Hepatocyte (in vitro differentiated cells): ENCODE data around the gene TMED10. TPM values are rescaled to one million over a fixed set of nuclear protein-coding genes. Genes with fewer than 3 reads are reported as not detected.
"Not testable (repeated sequence)": the region's sequence is repeated elsewhere in the genome, so short reads cannot be mapped to it uniquely, and the experiment has no call there.

Experiments
- DNase-seq: peaks from one replicate; pipeline ENCODE4 v3.0.0-alpha.2; 2016; ENCODE audit warnings: low spot score
- H2AFZ ChIP-seq: fragments of 200-600 bp; sonication (generic); 2 replicates; pipeline ENCODE4 v1.6.0; 2016; ENCODE audit warnings: antibody characterized with exemption, mild to moderate bottlenecking
- H3K27ac ChIP-seq: fragments of 200-600 bp; sonication (generic); 2 replicates; pipeline ENCODE4 v1.5.1; 2016; ENCODE audit warnings: mild to moderate bottlenecking
- H3K27me3 ChIP-seq: fragments of 200-600 bp; sonication (generic); 2 replicates; pipeline ENCODE4 v1.6.1; 2016
- H3K36me3 ChIP-seq: fragments of 200-600 bp; sonication (generic); replicated peaks from 2 replicates; pipeline ENCODE4 v1.5.1; 2016; ENCODE audit warnings: low read depth; ENCODE audit not compliant: insufficient read depth
- H3K4me1 ChIP-seq: fragments of 200-600 bp; sonication (generic); 2 replicates; pipeline ENCODE4 v1.5.1; 2016; ENCODE audit warnings: mild to moderate bottlenecking, moderate library complexity; ENCODE audit not compliant: insufficient read depth
- H3K4me2 ChIP-seq: fragments of 200-600 bp; sonication (generic); 2 replicates; pipeline ENCODE4 v1.6.0; 2016
- H3K4me3 ChIP-seq: fragments of 200-600 bp; sonication (generic); 2 replicates; pipeline ENCODE4 v1.5.1; 2016; ENCODE audit warnings: mild to moderate bottlenecking
- H3K79me2 ChIP-seq: fragments of 200-600 bp; sonication (generic); 2 replicates; pipeline ENCODE4 v1.6.0; 2017; ENCODE audit warnings: mild to moderate bottlenecking
- H3K9me2 ChIP-seq: fragments of 200-600 bp; sonication (generic); replicated peaks from 2 replicates; pipeline ENCODE4 v1.6.0; 2017; ENCODE audit warnings: mild to moderate bottlenecking; ENCODE audit not compliant: insufficient read depth
- H3K9me3 ChIP-seq: fragments of 200-600 bp; sonication (generic); 2 replicates; pipeline ENCODE4 v1.5.1; 2016; ENCODE audit warnings: low read depth, mild to moderate bottlenecking
- H4K20me1 ChIP-seq: fragments of 200-600 bp; sonication (generic); 2 replicates; pipeline ENCODE4 v1.6.0; 2016; ENCODE audit warnings: mild to moderate bottlenecking; ENCODE audit not compliant: insufficient read depth, poor library complexity, severe bottlenecking
- CTCF ChIP-seq: fragments of 200-600 bp; sonication (generic); IDR thresholded peaks from 2 replicates; pipeline ENCODE4 v1.5.1; 2016; ENCODE audit warnings: antibody characterized with exemption, mild to moderate bottlenecking; ENCODE audit not compliant: poor library complexity
- EZH2 ChIP-seq: fragments of 200-600 bp; sonication (generic); IDR thresholded peaks from 2 replicates; pipeline ENCODE4 v1.6.1; 2016; ENCODE audit warnings: antibody characterized with exemption, mild to moderate bottlenecking, borderline replicate concordance
- EZH2phosphoT487 ChIP-seq: fragments of 200-600 bp; sonication (generic); IDR thresholded peaks from one replicate; pipeline ENCODE4 v1.6.1; 2018; ENCODE audit warnings: antibody characterized with exemption, mild to moderate bottlenecking, low read depth, moderate library complexity; ENCODE audit not compliant: unreplicated experiment, severe bottlenecking
- WGBS: methylation state at CpG from one replicate; pipeline ENCODE4 v1.1.6; 2016; ENCODE audit warnings: low lambda C conversion rate; ENCODE audit errors: missing lambda C conversion rate; 5-methylcytosine and 5-hydroxymethylcytosine counted together
- polyA plus RNA-seq: library from polyadenylated mRNA; unstranded; fragments of >200 nt; fragmentation: Nextera tagmentation; extraction: Ambion mirVana; gene quantifications from 2 replicates; pipeline ENCODE4 v1.2.1, GENCODE V29; 2016
- total RNA-seq: library from RNA; depleted of rRNA; stranded (reverse); fragments of >200 nt; gene quantifications from 2 replicates; pipeline ENCODE4 v1.2.3, GENCODE V29; 2014

Gene TMED10
- total and polyA plus RNA-seq, 2 experiments from 2014 or later = 375 to 390 TPM

GRCh38 chr14:75184492-75184891 lies 8.1 kb upstream of the TMED10 start:
- H3K4me1 ChIP-seq = peaks cover 13% of the 10 kb centered on the region
- H3K9me3 ChIP-seq = no peaks in the 10 kb centered on the region
- no peaks in the 10 kb centered on the region for H3K79me2 ChIP-seq
- no peaks in the 10 kb centered on the region for H3K27me3 ChIP-seq
- peak overlapping the region; percentile 9 for H3K27ac ChIP-seq
- no peaks in the 10 kb centered on the region for H3K9me2 ChIP-seq
- 77% methylated on average over 3 of the region's 3 CpGs for WGBS
- no peak overlapping the region for H3K4me3 ChIP-seq
- no peak overlapping the region for H3K4me2 ChIP-seq
- DNase-seq = no peak
- no peaks in the 10 kb centered on the region for H4K20me1 ChIP-seq
- H3K36me3 ChIP-seq = no peaks in the 10 kb centered on the region
- TF ChIP-seq EZH2 = no peak
- no peak for TF ChIP-seq CTCF
- no peak for TF ChIP-seq EZH2phosphoT487
- H2AFZ ChIP-seq = no peak overlapping the region

DNA sequence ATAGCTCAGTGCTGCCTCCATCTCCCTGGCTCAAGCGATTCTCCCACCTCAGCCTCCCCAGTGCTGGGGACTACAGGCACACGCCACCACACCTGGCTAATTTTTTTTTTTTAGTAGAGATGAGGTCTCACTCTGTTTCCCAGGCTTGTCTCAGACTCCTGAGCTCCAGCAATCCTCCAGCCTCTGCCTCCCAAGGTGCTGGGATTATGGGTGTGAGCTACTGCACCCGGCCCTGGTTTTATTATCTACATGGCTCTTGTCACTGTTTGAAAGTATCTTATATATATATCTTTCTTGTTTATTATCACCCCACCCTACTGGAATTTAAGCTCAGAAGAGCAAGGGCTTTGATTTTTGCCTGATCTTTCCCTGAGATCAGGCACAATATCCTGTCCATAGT lies 7.6 kb upstream of the TMED10 start:
- H3K9me3 ChIP-seq = no peaks in the 10 kb centered on the region
- WGBS = 75% methylated on average over 3 of the region's 3 CpGs
- H3K27ac ChIP-seq = no peak overlapping the region
- no peak overlapping the region for H3K4me3 ChIP-seq
- no peaks in the 10 kb centered on the region for H3K9me2 ChIP-seq
- no peak for DNase-seq
- H3K4me2 ChIP-seq = no peak overlapping the region
- peaks cover 13% of the 10 kb centered on the region for H3K4me1 ChIP-seq
- no peaks in the 10 kb centered on the region for H3K79me2 ChIP-seq
- TF ChIP-seq CTCF (no peak), EZH2 (no peak), EZH2phosphoT487 (no peak)
- no peaks in the 10 kb centered on the region for H4K20me1 ChIP-seq
- H3K27me3 ChIP-seq = no peaks in the 10 kb centered on the region
- H2AFZ ChIP-seq = no peak overlapping the region
- H3K36me3 ChIP-seq = no peaks in the 10 kb centered on the region

DNA sequence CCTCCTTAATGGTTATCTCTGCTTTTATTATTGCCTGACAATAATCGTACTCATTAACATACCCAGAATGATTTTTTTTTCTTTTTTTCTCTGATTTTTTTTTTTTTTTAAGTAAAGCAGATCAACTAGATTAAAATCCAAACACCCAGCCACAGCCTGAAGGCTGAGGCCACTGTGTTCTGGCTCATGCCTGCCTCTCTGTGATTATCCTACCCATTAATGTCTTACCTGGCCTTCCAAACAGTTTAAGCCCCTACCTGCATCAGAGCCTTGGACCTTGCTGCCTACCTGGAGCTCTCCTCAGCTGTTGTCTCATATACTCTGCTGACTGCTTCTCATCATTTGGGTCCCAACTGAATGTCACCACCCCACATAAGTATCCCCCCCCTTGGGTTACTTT lies 6.8 kb upstream of the TMED10 start:
- H3K79me2 ChIP-seq = no peaks in the 10 kb centered on the region
- TF ChIP-seq EZH2 = no peak
- no peak for TF ChIP-seq EZH2phosphoT487
- TF ChIP-seq CTCF = no peak
- peaks cover 13% of the 10 kb centered on the region for H3K4me1 ChIP-seq
- H4K20me1 ChIP-seq = no peaks in the 10 kb centered on the region
- no peak for DNase-seq
- H2AFZ ChIP-seq = no peak overlapping the region
- no peaks in the 10 kb centered on the region for H3K27me3 ChIP-seq
- no peak overlapping the region for H3K4me2 ChIP-seq
- no peaks in the 10 kb centered on the region for H3K9me2 ChIP-seq
- H3K4me3 ChIP-seq = no peak overlapping the region
- H3K27ac ChIP-seq = peak overlapping the region; percentile 36
- H3K36me3 ChIP-seq = no peaks in the 10 kb centered on the region
- no peaks in the 10 kb centered on the region for H3K9me3 ChIP-seq
- 43% methylated on average over 1 of the region's 1 CpG for WGBS

DNA sequence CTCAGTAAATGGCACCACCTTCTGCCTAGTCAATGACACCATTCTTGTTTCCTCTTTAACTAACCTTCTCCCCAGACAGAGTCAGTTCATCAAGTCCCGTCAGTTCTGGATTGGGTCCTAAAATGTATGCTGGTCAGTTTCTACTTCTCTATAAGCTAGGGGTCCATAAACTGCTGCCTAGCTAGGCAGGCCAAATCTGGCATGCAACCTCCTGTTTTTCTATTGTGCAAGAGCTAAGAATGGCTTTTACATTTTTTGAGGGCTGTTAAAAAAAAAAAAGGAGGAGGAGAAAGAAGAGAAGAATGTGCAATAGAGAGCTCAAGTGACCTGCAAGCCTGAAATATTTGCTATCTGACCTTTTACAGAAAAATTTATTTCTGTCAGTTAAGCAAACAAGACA lies 6.4 kb upstream of the TMED10 start:
- H3K9me2 ChIP-seq = no peaks in the 10 kb centered on the region
- H3K27me3 ChIP-seq = no peaks in the 10 kb centered on the region
- no peaks in the 10 kb centered on the region for H3K79me2 ChIP-seq
- H3K4me1 ChIP-seq = peaks cover 13% of the 10 kb centered on the region
- no peaks in the 10 kb centered on the region for H4K20me1 ChIP-seq
- WGBS = 74% methylated on average over 1 of the region's 1 CpG
- TF ChIP-seq EZH2 (no peak), EZH2phosphoT487 (no peak), CTCF (no peak)
- H3K4me2 ChIP-seq = no peak overlapping the region
- no peak overlapping the region for H3K4me3 ChIP-seq
- H3K9me3 ChIP-seq = no peaks in the 10 kb centered on the region
- peak; percentile 22 for DNase-seq
- no peaks in the 10 kb centered on the region for H3K36me3 ChIP-seq
- no peak overlapping the region for H2AFZ ChIP-seq
- H3K27ac ChIP-seq = peak overlapping the region; percentile 63

- H3K4me2 ChIP-seq = not testable (repeated sequence)
Observed at GRCh38 chr14:75182163-75182562, 5.8 kb upstream of the TMED10 start.

More at GRCh38 chr14:75182163-75182562, 5.8 kb upstream of the TMED10 start:
- H4K20me1 ChIP-seq, H2AFZ ChIP-seq, H3K27me3 ChIP-seq, H3K36me3 ChIP-seq, H3K9me2 ChIP-seq, H3K4me3 ChIP-seq, H3K79me2 ChIP-seq, H3K9me3 ChIP-seq, DNase-seq: not testable (repeated sequence)
- WGBS = 88% methylated on average over 8 of the region's 11 CpGs
- peak overlapping the region; percentile 63 for H3K27ac ChIP-seq
- H3K4me1 ChIP-seq = peaks cover 13% of the 10 kb centered on the region
